Activated CD8-positive, alpha-beta memory T cell treated with anti-CD3 and anti-CD28 coated beads, Interleukin-2, amount 50 U/mL, for 4 hours (primary cell): ENCODE measurements around the gene ACTN3.

Experiments
- DNase-seq: peaks from one replicate; pipeline ENCODE4 v3.0.0-alpha.2; 2020

Gene ACTN3

DNA sequence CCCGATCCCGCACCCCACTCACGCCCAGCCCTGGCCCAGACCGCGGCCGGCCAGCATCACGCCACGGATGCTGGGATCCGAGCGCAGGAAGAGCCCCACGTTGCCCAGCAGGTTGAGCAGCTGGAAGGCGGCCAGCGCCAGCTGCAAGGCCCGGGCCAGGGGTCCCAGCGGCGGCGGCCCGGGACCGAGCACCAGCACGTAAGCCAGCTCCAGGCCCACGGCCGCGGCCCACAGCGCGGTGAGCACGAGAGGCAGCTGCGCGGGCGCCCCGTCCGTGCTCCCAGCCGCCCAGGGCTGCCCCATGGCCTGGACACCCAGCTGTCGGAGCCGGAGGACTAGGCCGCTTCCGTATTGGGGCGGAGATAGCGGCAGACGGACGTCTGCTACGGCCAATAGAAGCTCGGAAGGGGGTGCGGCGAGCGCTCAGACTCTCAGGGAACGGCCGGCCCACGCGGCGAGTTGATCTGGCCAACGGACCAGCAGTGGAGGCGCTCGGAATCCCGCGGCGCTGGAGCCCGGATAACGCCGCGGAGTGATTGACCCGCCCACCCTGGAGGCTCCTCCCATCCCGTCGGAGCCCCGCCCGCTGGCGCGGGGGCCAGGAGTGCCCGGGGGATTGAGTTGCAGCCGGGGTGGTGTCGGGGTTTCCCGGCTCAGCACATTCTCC lies 869 bp upstream of the ACTN3 start, which contains the start of gene ZDHHC24:
TSS of gene ZDHHC24 (minus strand) at position 348 of the 667 bp plus-strand sequence. CDS start at position 303, 45 bp downstream.
- peak; percentile 81 for DNase-seq

DNA sequence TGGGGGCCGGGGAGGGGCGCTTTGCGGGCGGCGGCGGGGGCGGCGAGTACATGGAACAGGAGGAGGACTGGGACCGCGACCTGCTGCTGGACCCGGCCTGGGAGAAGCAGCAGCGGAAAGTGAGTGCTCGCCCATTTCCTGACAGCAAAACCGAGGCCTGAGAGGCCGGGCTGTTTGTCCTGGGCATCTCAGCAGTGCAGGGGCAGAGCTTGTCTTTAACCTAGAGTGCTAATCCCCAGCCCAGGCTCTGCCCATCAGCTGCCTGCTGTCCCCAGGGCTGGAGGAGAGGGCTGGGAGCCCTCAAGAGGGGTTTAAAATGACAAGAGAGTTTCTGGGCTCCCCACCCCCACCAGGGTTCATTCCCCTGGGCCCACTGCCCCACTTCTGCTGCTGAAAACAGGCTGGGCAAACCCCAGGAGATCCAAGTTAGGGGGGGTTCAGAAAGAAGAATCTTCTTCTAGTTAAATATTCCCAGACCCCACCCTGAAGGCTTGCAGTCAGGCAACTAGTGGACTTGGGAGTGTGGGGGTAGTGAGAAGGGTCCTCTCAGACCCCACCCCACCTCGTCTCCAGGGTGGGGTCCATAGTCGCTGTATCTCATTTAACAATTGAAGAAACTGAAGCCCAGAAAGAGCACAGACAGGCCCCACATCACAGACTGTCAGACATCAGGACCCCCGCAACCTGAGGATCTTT lies 411 bp downstream of the ACTN3 start:
- DNase-seq, result no peak

DNA sequence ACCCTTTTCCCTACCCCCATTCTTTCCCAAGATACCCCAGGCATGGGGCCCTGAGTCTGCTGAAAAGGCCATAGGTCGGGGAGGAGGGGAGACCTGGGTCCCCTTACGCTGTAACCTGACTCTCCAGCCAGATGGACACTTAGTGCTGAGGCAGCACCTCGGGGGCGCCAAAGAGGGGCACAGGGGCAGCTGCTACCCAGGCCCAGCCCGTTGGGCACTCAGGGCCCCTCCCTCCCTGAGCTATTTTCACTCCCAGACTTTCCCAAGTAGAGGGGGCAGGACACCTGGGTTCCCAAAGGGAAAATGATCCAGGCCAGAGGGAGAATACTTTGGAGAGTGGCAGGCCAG lies 933 bp downstream of the ACTN3 start:
- no peak for DNase-seq

DNA sequence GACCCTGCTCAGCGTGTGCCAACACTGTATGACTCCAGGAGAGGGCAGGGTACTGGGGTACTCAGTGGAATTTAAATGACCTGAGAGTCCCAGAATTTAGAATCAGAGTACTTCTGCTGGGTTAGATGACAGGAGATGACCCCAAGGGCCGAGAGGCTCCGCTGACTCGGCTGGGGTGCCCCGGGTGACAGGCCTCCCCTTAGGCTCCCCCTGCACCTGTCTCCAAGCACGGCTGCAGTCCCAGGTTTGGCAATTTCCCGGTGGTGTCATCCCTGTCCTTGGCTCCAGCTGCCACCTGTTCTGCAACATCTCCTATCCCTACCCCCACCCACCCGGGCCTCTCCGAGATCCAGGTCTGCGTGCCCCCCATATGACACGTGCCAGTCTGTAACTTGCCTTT lies 1.3 kb downstream of the ACTN3 start:
- no peak for DNase-seq

DNA sequence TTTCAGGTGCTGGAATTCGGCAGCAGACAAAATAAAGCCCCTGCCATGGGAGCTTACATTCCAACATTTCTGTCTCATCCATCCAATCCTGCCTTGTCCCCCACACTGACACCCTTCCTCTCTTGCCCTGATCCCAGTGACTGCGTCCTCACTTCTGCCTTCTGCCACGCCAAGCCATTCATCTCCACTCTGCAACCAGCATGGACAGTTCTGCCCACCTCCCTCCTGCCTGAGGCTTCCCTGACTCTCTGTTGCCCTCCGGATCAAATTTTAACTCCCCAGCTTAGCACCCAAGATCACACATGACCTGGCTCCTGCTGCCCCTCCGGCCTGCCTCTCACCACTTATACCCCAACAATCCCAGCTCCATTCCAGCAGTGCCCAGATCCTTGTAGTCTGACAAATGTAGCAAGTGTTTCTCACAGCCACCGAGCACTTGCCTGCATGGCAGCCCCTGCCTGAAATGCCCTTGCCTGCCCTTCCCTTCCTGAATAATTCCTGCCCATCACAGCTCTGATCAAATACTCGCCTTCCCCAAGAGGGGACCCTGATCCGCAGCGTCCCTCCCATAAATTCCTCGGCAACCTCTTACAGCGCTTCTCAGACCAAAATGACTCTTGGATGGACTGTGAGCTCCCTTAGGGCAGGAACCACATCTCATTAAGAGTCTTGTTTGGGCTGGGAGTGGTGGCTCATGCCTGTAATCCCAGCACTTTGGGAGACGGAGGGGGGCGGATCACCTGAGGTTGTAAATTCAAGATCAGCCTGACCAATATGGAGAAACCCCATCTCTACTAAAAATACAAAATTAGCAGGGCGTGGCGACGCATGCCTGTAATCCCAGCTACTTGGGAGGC lies 2.3 kb downstream of the ACTN3 start:
- DNase-seq, result no peak

DNA sequence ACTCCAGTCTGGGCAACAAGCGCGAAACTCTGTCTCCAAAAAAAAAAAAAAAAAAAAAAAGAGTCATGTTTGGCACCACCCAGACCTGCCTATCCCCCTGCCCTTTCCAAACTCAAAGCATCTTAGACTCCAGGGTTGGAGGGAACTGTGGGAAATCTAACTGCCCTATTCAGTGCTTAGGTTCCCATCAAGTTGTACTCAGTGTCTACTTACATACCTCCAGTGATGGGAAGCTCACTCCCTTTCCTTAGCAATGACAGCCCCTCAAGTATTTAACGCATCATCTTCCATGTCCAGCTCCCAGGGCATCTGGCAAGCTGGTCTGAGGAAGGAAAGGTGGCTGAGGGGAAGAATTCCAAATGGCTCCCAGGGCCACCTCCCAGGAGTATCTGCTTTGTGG lies 3.0 kb downstream of the ACTN3 start:
- no peak for DNase-seq

DNA sequence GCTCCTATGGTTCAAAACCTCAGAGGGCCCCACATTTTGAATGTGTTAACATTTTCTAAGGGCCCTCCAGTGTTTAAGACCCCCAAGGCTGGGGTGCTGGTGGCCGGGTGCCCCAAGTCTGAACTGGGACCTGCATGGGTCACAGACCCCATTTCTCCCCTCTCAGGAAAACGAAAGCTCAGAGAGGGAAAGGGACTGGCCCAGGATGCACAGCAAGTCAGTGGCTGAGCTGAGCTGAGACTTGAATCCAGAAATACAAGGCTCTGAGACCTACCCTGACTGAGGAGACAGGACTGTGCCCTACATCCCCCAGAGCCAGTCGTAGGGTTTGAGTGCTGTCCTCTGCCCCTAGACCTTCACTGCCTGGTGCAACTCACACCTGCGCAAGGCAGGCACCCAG lies 4.2 kb downstream of the ACTN3 start:
- no peak for DNase-seq

DNA sequence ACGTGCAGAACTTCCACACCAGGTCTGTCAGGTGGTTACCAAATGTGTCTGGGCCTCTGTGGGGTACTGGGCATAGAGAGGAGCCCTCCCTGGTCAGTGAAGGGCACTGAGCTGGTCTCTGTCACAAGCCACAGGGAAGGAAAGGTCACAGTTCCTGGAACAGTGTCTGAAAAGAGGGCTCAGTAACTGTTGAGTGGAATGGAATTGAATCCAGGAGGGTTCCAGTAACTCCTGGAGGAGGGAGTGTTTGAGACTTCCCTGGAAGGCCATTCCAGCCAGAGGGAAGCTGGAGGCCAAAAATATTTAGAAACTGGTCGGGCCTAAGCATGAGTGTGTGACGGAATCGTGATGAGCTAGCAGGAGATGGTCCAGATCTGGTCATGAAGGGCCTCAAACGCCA lies 7.9 kb downstream of the ACTN3 start:
- DNase-seq, result no peak

DNA sequence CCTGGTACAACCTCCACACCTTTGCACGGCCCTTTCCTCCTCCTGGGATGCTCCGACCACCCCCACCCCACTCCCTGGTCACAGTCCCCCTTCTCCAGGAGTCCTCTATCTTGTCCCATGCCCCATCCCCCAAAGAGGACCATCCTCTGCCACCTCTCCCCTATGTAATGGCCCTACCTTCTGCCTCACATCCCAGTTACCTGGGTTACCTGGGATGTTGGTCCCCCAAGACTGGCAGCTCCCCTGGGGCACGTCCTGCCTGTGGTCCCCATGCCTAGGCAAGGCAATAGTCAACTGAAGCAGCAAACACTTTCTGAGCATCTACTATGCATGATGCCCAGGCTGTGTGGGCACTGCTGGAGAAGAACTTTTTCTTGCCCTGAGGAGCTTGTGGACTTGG lies 8.7 kb downstream of the ACTN3 start:
- DNase-seq, result no peak

DNA sequence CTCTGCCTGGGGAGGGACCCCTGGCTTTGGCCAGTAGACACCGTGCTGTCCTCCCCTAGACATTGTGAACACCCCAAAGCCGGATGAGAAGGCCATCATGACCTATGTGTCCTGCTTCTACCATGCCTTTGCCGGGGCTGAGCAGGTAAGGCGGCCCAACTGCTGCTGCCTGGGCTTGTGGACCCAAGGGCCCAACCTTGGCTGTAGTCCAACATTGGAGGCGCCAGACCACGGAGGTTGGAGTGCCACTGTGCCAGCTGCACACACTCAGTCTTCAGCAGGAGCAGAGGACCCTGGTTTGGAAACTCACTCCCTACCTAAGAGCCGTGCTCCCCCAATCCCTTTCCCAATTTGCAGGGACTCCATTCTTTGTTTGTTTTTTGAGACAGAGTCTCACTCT lies 9.4 kb downstream of the ACTN3 start:
- DNase-seq, result no peak

DNA sequence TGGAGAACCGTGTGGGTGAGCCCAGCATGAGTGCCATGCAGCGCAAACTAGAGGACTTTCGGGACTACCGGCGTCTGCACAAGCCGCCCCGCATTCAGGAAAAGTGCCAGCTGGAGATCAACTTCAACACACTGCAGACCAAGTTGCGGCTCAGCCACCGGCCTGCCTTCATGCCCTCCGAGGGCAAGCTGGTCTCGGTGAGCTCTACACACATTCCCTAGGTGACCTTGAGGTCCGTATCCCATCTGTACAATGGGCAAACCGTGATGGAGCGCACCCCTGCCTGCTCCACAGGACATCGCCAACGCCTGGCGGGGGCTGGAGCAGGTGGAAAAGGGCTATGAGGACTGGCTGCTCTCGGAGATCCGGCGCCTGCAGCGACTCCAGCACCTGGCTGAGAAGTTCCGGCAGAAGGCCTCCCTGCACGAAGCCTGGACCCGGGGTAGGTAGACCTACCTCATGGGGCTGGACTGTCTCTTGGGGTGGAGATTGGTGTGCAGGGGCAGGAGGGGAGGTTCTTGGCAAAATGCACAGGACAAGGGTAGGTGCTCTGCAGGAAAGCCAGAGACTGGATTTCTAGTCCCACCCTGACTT lies 11.1 kb downstream of the ACTN3 start:
- DNase-seq, result no peak

DNA sequence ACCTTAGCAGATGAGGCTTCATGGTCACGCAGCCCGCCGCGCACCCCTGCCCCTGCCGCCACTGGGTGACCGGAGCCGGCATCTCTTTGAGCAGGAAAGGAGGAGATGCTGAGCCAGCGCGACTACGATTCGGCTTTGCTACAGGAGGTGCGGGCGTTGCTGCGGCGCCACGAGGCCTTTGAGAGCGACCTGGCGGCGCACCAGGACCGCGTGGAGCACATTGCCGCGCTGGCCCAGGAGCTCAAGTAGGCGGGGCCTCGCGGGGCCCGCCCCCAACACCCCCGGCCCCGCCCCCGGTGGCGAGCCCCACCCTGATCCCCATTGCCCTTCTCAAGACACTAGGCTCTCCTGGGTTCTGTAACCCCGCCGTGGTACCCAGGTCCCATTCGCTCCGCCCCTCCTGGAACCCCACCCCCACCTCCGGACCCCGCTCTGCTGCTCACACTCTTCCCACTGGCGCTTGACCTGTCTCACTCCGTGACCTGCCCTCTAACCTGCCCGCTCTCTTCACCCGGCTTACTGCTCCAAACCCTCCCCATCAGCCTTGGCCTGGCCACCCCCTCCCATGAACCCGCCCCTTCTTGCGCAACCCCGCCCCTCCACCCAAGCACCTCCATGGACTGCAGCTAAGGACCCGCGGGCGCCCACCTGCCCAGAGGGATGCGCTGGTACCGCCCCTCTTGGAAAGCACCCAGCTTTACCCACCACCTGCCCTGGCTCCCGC lies 12.6 kb downstream of the ACTN3 start:
- DNase-seq, result peak; percentile 35

DNA sequence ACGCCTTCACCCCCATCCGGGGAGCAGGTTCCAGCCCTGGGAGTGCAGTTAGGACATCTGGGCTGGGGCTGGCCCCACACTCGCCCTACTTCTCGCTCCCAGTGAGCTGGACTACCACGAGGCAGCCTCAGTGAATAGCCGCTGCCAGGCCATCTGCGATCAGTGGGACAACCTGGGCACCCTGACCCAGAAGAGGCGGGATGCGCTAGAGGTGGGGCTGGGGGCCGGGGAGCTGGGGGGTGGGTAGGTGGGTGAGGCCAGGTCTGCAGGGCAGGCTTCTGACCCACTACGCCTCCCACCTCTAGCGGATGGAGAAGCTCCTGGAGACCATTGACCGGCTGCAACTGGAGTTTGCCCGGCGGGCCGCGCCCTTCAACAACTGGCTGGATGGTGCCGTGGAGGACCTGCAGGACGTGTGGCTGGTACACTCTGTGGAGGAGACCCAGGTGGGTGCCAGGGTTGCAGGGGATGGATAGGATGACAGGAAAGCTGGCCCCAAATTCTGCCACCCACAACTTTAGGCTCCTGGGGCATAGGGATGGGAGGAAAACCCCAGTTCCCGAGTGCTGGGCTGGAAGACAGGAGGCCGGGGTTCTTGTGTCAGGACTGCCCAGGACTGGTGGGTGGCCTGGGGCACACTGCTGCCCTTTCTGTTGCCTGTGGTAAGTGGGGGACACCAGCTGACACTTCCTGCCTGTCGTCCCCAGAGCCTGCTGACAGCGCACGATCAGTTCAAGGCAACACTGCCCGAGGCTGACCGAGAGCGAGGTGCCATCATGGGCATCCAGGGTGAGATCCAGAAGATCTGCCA lies 13.4 kb downstream of the ACTN3 start:
- no peak for DNase-seq

DNA sequence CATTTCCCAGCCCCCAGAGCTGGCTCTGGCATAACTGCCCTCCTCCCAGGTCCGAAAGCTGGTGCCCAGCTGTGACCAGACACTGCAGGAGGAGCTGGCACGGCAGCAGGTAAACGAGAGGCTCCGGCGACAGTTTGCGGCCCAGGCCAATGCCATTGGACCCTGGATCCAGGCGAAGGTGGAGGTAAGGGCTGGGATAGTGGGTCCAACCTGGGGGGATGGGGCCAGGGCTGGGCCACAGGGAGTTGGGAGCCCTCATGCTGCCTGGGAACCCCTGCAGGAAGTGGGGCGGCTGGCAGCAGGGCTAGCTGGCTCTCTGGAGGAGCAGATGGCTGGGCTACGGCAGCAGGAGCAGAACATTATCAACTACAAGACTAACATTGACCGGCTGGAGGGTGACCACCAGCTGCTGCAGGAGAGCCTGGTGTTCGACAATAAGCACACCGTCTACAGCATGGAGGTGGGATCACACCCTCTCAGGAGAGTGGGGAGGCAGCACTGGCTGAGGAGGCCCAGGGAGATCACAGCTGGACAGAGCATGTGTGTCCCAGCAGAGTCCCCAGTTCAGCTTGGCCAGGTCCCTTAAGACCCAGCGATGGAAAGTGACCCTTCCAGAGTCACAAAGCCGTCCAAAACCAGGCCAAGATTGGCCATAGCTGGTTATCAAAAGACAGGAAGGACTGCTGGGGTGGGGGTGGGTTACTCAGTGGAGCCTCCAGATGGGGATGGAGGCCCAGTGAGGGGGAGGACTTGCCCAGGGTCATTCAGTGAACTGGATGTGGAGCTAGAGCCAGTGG lies 14.7 kb downstream of the ACTN3 start:
- DNase-seq, result no peak

DNA sequence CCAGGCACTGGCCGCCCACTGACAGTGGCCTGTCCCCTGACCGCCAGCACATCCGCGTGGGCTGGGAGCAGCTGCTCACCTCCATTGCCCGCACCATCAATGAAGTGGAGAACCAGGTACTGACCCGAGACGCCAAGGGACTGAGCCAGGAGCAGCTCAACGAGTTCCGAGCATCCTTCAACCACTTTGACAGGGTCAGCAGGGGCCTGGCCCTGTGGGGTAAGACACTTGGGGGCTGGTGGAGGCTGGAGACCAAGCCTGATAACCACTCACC lies 15.2 kb downstream of the ACTN3 start:
- no peak for DNase-seq

DNA sequence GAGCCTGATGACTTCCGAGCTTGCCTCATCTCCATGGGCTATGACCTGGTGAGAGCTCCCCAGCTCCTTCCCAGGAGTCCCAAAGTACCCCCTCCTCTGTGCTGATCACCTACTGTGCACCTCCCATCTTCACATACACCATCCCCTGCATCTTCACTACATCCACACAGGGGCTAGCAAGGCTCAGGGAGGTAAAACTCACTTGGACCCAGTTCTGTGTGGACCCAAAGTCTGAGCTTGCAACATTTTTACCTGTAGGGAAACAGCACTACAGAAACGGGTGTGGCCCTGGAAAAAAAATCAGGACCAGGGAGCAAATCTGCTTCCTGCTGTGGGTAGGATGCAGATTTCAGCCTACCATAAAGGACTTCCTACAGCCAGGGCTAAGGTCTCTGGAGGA lies 15.6 kb downstream of the ACTN3 start:
- no peak for DNase-seq

DNA sequence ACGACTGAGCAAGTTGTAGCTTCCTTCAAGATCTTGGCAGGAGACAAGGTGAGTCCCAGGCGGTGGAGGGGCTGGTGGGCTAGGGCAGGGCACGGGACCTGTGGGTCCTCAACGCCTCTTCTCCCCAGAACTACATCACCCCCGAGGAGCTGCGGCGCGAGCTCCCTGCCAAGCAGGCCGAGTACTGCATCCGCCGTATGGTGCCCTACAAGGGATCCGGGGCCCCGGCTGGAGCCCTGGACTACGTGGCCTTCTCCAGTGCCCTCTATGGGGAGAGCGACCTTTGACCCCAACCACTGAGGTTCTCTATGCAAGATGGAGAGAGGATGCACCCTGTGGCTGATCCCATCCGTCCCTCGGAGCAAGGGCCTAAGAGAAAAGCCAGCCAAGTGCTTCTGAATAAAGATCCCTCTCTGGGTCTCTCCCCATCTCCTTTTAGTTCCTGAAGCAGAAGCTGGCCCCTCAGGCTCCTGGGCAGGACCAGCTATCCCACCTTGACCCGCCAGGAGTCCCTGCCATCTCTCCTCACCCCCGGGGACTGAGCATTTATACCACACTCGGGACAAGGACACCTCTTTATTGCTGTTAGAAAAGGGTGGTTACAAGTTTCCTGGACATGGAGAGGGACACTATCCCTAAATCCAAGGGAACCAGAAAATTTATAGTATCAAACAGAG lies 16.3 kb downstream of the ACTN3 start:
- DNase-seq, result no peak

DNA sequence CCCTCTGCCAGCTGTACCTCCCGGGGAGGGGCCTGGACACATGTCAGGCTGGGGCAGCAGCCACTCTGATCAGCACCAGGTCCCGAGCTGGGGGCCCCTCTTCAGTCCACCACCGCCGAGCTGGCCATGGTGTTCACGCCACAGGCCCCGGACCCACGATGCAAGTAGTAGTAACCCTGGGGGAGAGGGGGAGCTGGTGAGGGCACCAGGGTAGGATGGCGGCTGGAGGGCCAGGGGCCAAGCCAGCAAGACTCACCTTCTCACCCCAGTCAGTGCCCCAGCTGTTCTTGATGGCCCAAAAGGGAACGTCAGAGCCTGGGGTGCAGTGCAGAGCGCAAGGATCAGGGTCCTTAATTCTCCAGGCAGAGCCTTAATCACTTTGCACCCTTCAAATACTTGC lies 17.1 kb downstream of the ACTN3 start:
- no peak for DNase-seq

DNA sequence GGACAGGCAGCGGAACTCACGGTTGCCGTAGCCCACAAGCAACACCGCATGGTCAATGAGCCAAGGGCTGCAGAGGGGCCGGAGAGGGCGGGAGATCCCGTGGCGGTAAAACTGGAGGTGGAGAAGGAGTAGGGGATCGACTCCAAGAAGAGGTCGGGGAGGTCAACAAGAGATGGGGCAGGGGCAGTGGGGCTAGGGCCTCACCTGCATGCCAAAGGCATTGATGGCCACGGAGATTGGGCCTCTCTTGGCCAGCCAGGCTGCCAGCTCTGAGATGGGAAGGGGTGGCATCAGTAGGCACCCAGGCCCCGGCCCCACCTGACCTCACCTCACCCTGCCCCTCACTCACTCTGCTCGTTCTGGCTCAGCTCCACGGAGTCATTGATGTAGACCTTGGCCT lies 17.8 kb downstream of the ACTN3 start:
- DNase-seq, result no peak

DNA sequence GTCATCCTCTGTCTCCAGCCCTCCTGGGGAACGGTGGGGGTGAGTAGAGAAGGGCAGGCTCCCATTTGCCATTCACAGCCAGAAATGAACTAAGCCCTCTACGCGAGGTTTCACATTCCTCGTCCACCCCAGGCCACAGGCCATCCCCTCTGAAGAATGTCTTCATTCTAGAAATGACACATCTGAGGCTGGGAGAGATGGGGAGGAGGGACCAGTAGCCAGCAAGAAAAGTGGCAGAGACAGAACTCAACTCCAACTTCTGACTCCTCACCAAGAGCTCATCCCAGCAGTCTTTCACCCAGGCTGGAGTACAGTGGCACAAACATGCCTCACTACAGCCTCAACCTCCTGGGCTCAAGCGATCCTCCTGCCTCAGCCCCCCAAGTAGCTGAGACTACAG lies 18.3 kb downstream of the ACTN3 start:
- no peak for DNase-seq

DNA sequence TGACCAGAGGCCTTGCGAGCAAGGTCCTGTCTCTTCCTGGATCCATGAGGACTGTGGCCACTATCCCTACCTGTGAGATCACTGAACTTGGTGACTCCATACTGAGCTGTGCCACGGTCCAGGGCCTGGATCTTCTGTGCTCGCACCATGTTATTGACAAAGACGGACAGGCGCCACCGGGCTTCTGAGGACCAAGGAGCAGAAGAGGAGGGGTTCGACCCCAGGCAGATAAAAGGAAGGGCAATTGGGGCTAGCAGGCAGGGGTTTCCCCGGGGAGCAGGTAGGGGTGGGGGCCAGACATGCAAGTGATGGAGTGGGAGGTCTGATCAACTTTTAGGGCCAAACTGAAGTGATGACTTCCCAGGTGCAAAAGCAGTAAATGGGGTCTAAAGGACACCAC lies 19.5 kb downstream of the ACTN3 start:
- no peak for DNase-seq
